ENCODE results near the gene PCCA. TPM values are rescaled to one million over a fixed set of nuclear protein-coding genes. Genes with fewer than 3 reads are reported as not detected.
A peak's percentile ranks its signal among the peaks of the same experiment; 100 is the strongest.

PCCA gene
- total and polyA plus RNA-seq, 2 donors (not counting 1 experiment from before 2014, with no cell fraction given), result 11.2 to 73.0 TPM

GRCh38 chr13:100357764-100358163 lies 268.9 kb downstream of the PCCA start:
- no peak for DNase-seq (ENCODE audit: low read depth in 2 of 2)
- Histone ChIP-seq H2AFZ (ENCODE audit: low read length) (no peak overlapping the region), H3K27ac (ENCODE audit: insufficient read depth, low read length) (no peak overlapping the region)

GRCh38 chr13:100361504-100361903 lies 272.6 kb downstream of the PCCA start:
- H2AFZ ChIP-seq (ENCODE audit: low read length), result no peak overlapping the region
- peaks cover 7% of the 10 kb centered on the region for H3K4me1 ChIP-seq (ENCODE audit: control insufficient read depth, extremely low read depth, insufficient read depth, low read length)
- no peaks in the 10 kb centered on the region for H3K9me3 ChIP-seq (ENCODE audit: control insufficient read depth, insufficient read depth, low read depth, low read length)
- no peaks in the 10 kb centered on the region for H3K79me2 ChIP-seq (ENCODE audit: control insufficient read depth, insufficient read depth, low read length)
- H3K27me3 ChIP-seq (ENCODE audit: control insufficient read depth, insufficient read depth, low read length), result no peaks in the 10 kb centered on the region
- no peak overlapping the region for H3K9ac ChIP-seq (ENCODE audit: insufficient read depth, low read length)
- no peak overlapping the region for H3K27ac ChIP-seq (ENCODE audit: insufficient read depth, low read length)
- H4K20me1 ChIP-seq (ENCODE audit: control insufficient read depth, extremely low read depth, insufficient read depth, low read length), result no peaks in the 10 kb centered on the region
- DNase-seq (ENCODE audit: low read depth in 2 of 2), result peak; percentile 64 to 82
- TF ChIP-seq CTCF (conservative IDR thresholded peaks at IDR 0.05 in 1 of 2, IDR thresholded peaks at IDR 0.05 in 1 of 2; ENCODE audit: low read depth in 1 of 2, low read length in 2 of 2) (no peak), EZH2 (IDR thresholded peaks at IDR 0.05; ENCODE audit: low read length, missing control alignments) (no peak)
- H3K36me3 ChIP-seq (ENCODE audit: control insufficient read depth, insufficient read depth, low read length), result no peaks in the 10 kb centered on the region
- H3K4me2 ChIP-seq (ENCODE audit: extremely low read depth, insufficient read depth, low read length), result no peak overlapping the region
- no peak overlapping the region for H3K4me3 ChIP-seq (replicated peaks in 1 of 4; ENCODE audit: control extremely low read depth in 1 of 4, insufficient read depth in 1 of 4, low read depth in 3 of 4, low read length in 4 of 4)

More at GRCh38 chr13:100357764-100358163, 268.9 kb downstream of the PCCA start:
- no peak for TF ChIP-seq EZH2 (IDR thresholded peaks at IDR 0.05; ENCODE audit: low read length, missing control alignments)
- no peak for TF ChIP-seq CTCF (conservative IDR thresholded peaks at IDR 0.05 in 1 of 2, IDR thresholded peaks at IDR 0.05 in 1 of 2; ENCODE audit: low read depth in 1 of 2, low read length in 2 of 2)
- Histone ChIP-seq H3K4me2 (ENCODE audit: extremely low read depth, insufficient read depth, low read length) (no peak overlapping the region), H3K4me1 (ENCODE audit: control insufficient read depth, extremely low read depth, insufficient read depth, low read length) (peaks cover 3% of the 10 kb centered on the region), H3K27me3 (ENCODE audit: control insufficient read depth, insufficient read depth, low read length) (no peaks in the 10 kb centered on the region), H3K79me2 (ENCODE audit: control insufficient read depth, insufficient read depth, low read length) (no peaks in the 10 kb centered on the region), H4K20me1 (ENCODE audit: control insufficient read depth, extremely low read depth, insufficient read depth, low read length) (no peaks in the 10 kb centered on the region), H3K9me3 (ENCODE audit: control insufficient read depth, insufficient read depth, low read depth, low read length) (no peaks in the 10 kb centered on the region), H3K36me3 (ENCODE audit: control insufficient read depth, insufficient read depth, low read length) (no peaks in the 10 kb centered on the region), H3K4me3 (replicated peaks in 1 of 4; ENCODE audit: control extremely low read depth in 1 of 4, insufficient read depth in 1 of 4, low read depth in 3 of 4, low read length in 4 of 4) (no peak overlapping the region), H3K9ac (ENCODE audit: insufficient read depth, low read length) (no peak overlapping the region)

- Histone ChIP-seq H2AFZ (ENCODE audit: low read length) (no peak overlapping the region), H3K4me2 (ENCODE audit: extremely low read depth, insufficient read depth, low read length) (no peak overlapping the region), H3K36me3 (ENCODE audit: control insufficient read depth, insufficient read depth, low read length) (no peaks in the 10 kb centered on the region), H3K9me3 (ENCODE audit: control insufficient read depth, insufficient read depth, low read depth, low read length) (no peaks in the 10 kb centered on the region), H3K79me2 (ENCODE audit: control insufficient read depth, insufficient read depth, low read length) (no peaks in the 10 kb centered on the region), H3K4me1 (ENCODE audit: control insufficient read depth, extremely low read depth, insufficient read depth, low read length) (peaks cover 7% of the 10 kb centered on the region), H4K20me1 (ENCODE audit: control insufficient read depth, extremely low read depth, insufficient read depth, low read length) (no peaks in the 10 kb centered on the region), H3K9ac (ENCODE audit: insufficient read depth, low read length) (no peak overlapping the region), H3K27ac (ENCODE audit: insufficient read depth, low read length) (no peak overlapping the region), H3K27me3 (ENCODE audit: control insufficient read depth, insufficient read depth, low read length) (no peaks in the 10 kb centered on the region), H3K4me3 (replicated peaks in 1 of 4; ENCODE audit: control extremely low read depth in 1 of 4, insufficient read depth in 1 of 4, low read depth in 3 of 4, low read length in 4 of 4) (no peak overlapping the region)
- no peak for TF ChIP-seq EZH2 (IDR thresholded peaks at IDR 0.05; ENCODE audit: low read length, missing control alignments)
- no peak for TF ChIP-seq CTCF (conservative IDR thresholded peaks at IDR 0.05 in 1 of 2, IDR thresholded peaks at IDR 0.05 in 1 of 2; ENCODE audit: low read depth in 1 of 2, low read length in 2 of 2)
- DNase-seq (ENCODE audit: low read depth in 2 of 2), result no peak
Observed at GRCh38 chr13:100362371-100362770, 273.5 kb downstream of the PCCA start.
